Gastrocnemius medialis (tissue), 4 donors: ENCODE data around the gene NCAPD2. TPM values are rescaled to one million over a fixed set of nuclear protein-coding genes. Genes with fewer than 3 reads are reported as not detected.

Experiments
- ATAC-seq, 2 donors: fragments of 150-250 bp; one replicate each; pipeline ENCODE4 v1.9.1; 2016
- DNase-seq, 2 donors: peaks; one replicate each; pipeline ENCODE4 v3.0.0-alpha.2; 2019
- H3K27ac ChIP-seq, 4 donors: fragments of 200-600 bp; sonication (generic); 1 replicate in 1 of 4; 2 replicates in 3 of 4; pipeline ENCODE4 v1.5.1; 2016 to 2018; ENCODE audit warnings: mild to moderate bottlenecking in 2 of 4, moderate library complexity in 1 of 4
- H3K27me3 ChIP-seq, 3 donors: fragments of 200-600 bp; sonication (generic) in 2 of 3; 1 replicate in 1 of 3; 2 replicates in 2 of 3; pipeline versions ENCODE4 v1.5.1 to v1.6.0; 2016 to 2019; ENCODE audit warnings: mild to moderate bottlenecking in 1 of 3, moderate library complexity in 1 of 3
- H3K36me3 ChIP-seq, 2 donors: fragments of 200-600 bp; sonication (generic) in 1 of 2; one replicate each; pipeline ENCODE4 v1.5.1; 2017 to 2018
- H3K4me1 ChIP-seq, 2 donors: fragments of 200-600 bp; sonication (generic) in 1 of 2; one replicate each; pipeline ENCODE4 v1.5.1; 2016 to 2017; ENCODE audit warnings: mild to moderate bottlenecking in 2 of 2
- H3K4me3 ChIP-seq, 4 donors: fragments of 200-600 bp; sonication (generic) in 3 of 4; 1 replicate in 1 of 4; 2 replicates in 3 of 4; pipeline ENCODE4 v1.5.1; 2016 to 2019; ENCODE audit warnings: mild to moderate bottlenecking in 2 of 4
- H3K9me3 ChIP-seq, 3 donors: fragments of 200-600 bp; sonication (generic) in 2 of 3; 1 replicate in 1 of 3; 2 replicates in 2 of 3; pipeline ENCODE4 v1.5.1; 2016 to 2019
- POLR2A ChIP-seq, 2 donors: fragments of 450-650 bp; IDR thresholded peaks; one replicate each; pipeline ENCODE4 v1.6.1; 2017; ENCODE audit warnings: antibody characterized with exemption in 2 of 2, mild to moderate bottlenecking in 2 of 2, moderate library complexity in 2 of 2
- in situ Hi-C, 4 donors: fragments of 200-750 bp; cut with MboI; loops; one replicate each; pipeline versions ENCODE4 v1.15.0 to v1.8.0; 2017; ENCODE audit warnings: low sequenced_read_pairs in 4 of 4
- intact Hi-C: fragments of 100-400 bp; cut with DNase I; formaldehyde crosslinking; loops from one replicate; pipeline ENCODE4 v1.15.1; 2023; ENCODE audit warnings: low total_unique reads
- total RNA-seq, 4 donors: library from RNA; depleted of rRNA; stranded (reverse); fragments of >200 nt; gene quantifications; one replicate each; pipeline versions ENCODE4 v1.1.0 to v1.2.3, GENCODE V29; 2016
- TF ChIP-seq, protein P1 (sequence below), 5 experiments: fragments of 450-650 bp in 3 of 5; fragments of 200-600 bp in 2 of 5; sonication (generic) in 2 of 5; IDR thresholded peaks in 4 of 5; conservative IDR thresholded peaks in 1 of 5; 1 replicate in 4 of 5; 2 replicates in 1 of 5; pipeline ENCODE4 v1.5.1; 2016 to 2019; ENCODE audit warnings: antibody characterized with exemption in 5 of 5, mild to moderate bottlenecking in 3 of 5, moderate library complexity in 3 of 5

Gene NCAPD2
- total RNA-seq, 4 donors from 2014 or later = 12.3 to 250 (median 13.3) TPM

DNA sequence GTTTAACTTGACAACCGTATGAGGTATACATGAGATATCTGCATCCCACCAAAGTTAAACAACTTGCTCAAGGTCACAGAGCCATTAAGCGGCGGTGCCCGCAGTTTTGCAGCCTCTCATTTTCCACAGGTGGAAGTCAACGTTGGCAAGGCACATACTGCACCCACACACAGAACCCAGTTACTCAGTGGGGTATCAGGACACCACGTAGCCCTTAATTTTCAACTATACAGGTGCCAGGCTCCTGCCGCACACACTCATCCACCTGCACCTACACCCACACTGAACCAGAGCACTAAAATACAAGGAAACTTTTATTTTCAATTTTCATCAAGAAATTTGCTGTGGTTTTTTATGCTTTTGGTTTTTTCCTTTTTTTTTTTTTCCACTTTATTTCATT lies 75.9 kb downstream of the NCAPD2 start:
- peaks cover 4 to 73% of the 10 kb centered on the region in 2 donors for H3K36me3 ChIP-seq
- intact Hi-C loops = loop anchor here (2.0 kb wide), 1 partner anchor 37 kb away; the partner anchor contains the start of gene CHD4
- no peak overlapping the region for H3K4me3 ChIP-seq
- TF ChIP-seq, protein P1, sequence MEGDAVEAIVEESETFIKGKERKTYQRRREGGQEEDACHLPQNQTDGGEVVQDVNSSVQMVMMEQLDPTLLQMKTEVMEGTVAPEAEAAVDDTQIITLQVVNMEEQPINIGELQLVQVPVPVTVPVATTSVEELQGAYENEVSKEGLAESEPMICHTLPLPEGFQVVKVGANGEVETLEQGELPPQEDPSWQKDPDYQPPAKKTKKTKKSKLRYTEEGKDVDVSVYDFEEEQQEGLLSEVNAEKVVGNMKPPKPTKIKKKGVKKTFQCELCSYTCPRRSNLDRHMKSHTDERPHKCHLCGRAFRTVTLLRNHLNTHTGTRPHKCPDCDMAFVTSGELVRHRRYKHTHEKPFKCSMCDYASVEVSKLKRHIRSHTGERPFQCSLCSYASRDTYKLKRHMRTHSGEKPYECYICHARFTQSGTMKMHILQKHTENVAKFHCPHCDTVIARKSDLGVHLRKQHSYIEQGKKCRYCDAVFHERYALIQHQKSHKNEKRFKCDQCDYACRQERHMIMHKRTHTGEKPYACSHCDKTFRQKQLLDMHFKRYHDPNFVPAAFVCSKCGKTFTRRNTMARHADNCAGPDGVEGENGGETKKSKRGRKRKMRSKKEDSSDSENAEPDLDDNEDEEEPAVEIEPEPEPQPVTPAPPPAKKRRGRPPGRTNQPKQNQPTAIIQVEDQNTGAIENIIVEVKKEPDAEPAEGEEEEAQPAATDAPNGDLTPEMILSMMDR (IDR thresholded peaks at IDR 0.05 in 4 of 5, conservative IDR thresholded peaks at IDR 0.05 in 1 of 5) = no peak
- TF ChIP-seq POLR2A (IDR thresholded peaks at IDR 0.05) = no peak
- H3K27me3 ChIP-seq = no peaks in the 10 kb centered on the region
- H3K9me3 ChIP-seq = no peaks in the 10 kb centered on the region
- peak overlapping the region in 1 of 4 donors; percentile 91 for H3K27ac ChIP-seq
- no peak for DNase-seq
- ATAC-seq = no peak
- in situ Hi-C loops = no loop called here
- H3K4me1 ChIP-seq = peaks cover 14 to 15% of the 10 kb centered on the region in 2 donors

DNA sequence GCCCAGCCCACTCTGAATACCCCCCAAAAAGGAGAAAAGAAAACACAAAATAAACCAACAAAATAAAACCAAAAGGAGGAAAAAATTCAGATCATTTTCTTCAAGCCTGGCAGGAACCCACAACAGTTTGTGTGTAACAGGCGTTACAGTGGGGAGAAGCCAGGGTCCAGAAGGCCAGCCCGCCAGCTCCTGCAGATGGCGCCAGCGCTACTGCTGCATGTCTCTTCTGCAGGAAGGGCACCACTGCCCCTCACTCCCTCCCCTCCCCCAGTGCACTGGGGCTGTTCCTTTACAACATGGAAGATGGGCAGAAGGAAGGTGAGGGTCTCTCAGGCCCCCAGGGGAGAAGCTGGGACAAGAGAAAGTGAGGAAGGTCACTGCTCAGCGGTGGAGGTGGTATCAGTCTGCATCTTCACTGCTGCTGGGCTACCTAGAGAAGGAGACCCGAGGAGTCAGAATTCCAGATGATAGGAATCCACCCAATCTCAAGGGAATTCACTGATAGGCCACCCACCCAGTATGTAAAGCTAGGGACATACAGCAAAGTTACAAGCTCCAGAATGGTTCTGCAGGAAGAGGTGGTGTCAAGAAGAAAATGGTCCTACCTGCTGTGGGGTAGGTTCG lies 76.5 kb downstream of the NCAPD2 start:
- in situ Hi-C loops (no loop called here), intact Hi-C loops (no loop called here)
- Histone ChIP-seq H3K4me3 (no peak overlapping the region), H3K9me3 (no peaks in the 10 kb centered on the region), H3K36me3 (peaks cover 4 to 73% of the 10 kb centered on the region in 2 donors), H3K27ac (peak overlapping the region in 1 of 4 donors; percentile 91), H3K4me1 (peaks cover 14 to 15% of the 10 kb centered on the region in 2 donors), H3K27me3 (no peaks in the 10 kb centered on the region)
- DNase-seq (peak in 1 of 2 donors; percentile 52), ATAC-seq (no peak)
- TF ChIP-seq, protein P1 (IDR thresholded peaks at IDR 0.05 in 4 of 5, conservative IDR thresholded peaks at IDR 0.05 in 1 of 5) = peak in 2 of 5 experiments; percentile 11 to 36
- no peak for TF ChIP-seq POLR2A (IDR thresholded peaks at IDR 0.05)

DNA sequence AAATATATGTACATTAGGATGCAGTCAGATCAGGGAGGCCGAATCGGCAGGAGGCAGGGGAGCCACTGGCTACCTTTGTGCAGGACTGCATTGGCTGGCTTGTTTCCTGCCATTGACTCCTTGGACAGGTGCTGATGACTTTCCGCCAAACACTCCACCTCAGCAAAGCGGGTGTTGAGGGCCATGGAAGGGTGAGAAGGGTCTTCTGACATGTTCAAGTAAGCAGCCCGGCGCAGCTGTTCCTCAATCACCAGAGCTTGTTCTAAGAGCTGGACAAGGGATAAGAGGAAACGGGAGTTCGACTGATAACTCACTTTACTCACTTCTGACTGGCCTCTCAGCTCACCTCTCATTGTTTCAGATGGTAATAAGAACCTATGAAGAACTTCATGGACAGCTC lies 79.1 kb downstream of the NCAPD2 start:
- Histone ChIP-seq H3K4me1 (peaks cover 2 to 8% of the 10 kb centered on the region in 2 donors), H3K36me3 (peaks cover 4 to 84% of the 10 kb centered on the region in 2 donors), H3K4me3 (no peak overlapping the region), H3K27me3 (no peaks in the 10 kb centered on the region), H3K9me3 (no peaks in the 10 kb centered on the region), H3K27ac (no peak overlapping the region)
- TF ChIP-seq POLR2A (IDR thresholded peaks at IDR 0.05) = no peak
- TF ChIP-seq, protein P1 (IDR thresholded peaks at IDR 0.05 in 4 of 5, conservative IDR thresholded peaks at IDR 0.05 in 1 of 5) = no peak
- DNase-seq = no peak
- in situ Hi-C loops (no loop called here), intact Hi-C loops (no loop called here)
- no peak for ATAC-seq

DNA sequence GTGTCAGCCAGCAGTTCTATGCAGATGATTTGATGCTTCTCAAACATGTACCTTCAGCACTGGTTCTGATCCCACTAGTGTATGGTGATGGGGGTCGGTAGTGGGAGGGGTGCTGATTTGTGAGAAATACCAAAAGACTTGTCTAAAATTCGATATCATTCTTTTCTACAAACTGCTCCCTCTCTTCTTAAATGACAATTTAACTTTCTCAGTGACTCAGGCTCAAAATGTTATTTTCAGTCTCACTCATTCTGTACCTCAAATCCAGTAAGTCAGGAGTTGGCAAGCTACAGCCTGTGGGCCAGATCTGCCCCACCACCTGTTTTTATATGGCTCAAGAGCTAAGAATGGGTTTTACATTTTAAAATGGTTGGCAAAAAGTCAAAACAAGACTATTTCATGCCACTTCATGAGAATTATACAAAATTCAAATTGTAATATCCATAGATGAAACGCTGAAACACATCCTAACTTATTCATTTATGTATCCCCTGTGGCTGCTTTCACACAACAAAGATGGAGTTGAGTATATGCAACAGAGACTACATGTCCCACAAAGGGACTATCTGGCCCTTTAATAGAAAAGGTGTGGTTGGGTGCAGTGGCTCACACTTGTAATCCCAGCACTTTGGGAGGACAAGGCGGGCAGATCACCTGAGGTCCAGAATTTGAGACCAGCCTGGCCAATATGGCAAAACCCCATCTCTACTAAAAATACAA lies 80.8 kb downstream of the NCAPD2 start:
- Histone ChIP-seq H3K36me3 (peaks cover 4 to 94% of the 10 kb centered on the region in 2 donors), H3K4me3 (no peak overlapping the region), H3K27ac (no peak overlapping the region), H3K27me3 (no peaks in the 10 kb centered on the region), H3K9me3 (no peaks in the 10 kb centered on the region), H3K4me1 (no peaks in the 10 kb centered on the region)
- DNase-seq = no peak
- intact Hi-C loops (no loop called here), in situ Hi-C loops (no loop called here)
- ATAC-seq = no peak
- no peak for TF ChIP-seq POLR2A (IDR thresholded peaks at IDR 0.05)
- TF ChIP-seq, protein P1 (IDR thresholded peaks at IDR 0.05 in 4 of 5, conservative IDR thresholded peaks at IDR 0.05 in 1 of 5) = no peak
